ENCODE measurements around the gene ARPC2.

The ARPC2 gene

DNA sequence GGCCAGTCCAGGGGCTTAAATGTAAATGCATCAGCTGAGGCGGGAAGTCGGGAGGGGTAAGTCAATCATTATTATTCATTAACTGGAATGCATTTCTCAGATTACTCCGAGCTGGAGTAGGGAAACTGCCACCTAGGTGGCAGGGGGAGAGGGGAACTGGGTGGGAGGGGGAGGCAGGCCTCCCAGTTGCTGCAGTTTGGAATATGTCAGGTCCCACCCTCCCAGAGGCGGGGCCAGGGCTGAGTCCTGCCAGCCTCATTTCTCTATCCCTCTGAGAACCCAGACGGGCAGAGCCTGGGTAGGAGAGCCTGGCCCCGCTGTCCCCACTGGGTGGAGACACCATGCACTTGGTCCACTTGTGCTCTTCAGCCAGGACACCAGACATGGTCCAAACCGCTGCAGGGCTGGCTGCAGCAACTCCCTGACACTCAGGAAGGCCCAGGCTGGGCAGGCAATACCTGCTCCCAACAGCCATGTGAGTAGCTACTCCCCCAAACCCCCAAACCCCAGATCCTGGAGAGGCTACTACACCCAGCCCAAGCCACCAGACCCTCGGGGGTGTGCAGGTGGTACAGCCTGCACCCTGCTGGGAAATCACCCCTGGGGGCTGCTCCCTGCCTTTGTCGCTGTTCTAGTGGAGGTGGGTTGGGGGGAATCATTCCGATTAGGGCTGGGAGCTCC, 43.9 kb downstream of the ARPC2 start, which contains the start of gene GPBAR1:
Gene GPBAR1, plus strand, starts transcription at position 274 of the 681 bp plus-strand sequence. CDS start 1,710 bp downstream, outside the sequence.
- DNase-seq (ENCODE audit: low spot score) = no peak
- no peak for TF ChIP-seq CTCF (conservative IDR thresholded peaks at IDR 0.05; ENCODE audit: low read depth)
- H3K27ac ChIP-seq = peak within 1 kb of the TSS; percentile 52
- CTCF ChIA-PET = interaction anchor here (0.7 kb wide), 1 partner anchor 9 kb away, joined by 3 read pairs; the partner anchor contains the start of gene AAMP
- POLR2A ChIA-PET (ENCODE audit: low non-redundant PET) = no interaction called here

- peak overlapping the region; percentile 33 for H3K27ac ChIP-seq
- ChIA-PET CTCF (interaction anchor here (0.7 kb wide), 1 partner anchor 8 kb away, joined by 3 read pairs; the partner anchor contains the start of gene AAMP), POLR2A (ENCODE audit: low non-redundant PET) (no interaction called here)
- TF ChIP-seq CTCF (conservative IDR thresholded peaks at IDR 0.05; ENCODE audit: low read depth) = no peak
- no peak for DNase-seq (ENCODE audit: low spot score)
Observed at GRCh38 chr2:218261423-218262236, 44.6 kb downstream of the ARPC2 start.

DNA sequence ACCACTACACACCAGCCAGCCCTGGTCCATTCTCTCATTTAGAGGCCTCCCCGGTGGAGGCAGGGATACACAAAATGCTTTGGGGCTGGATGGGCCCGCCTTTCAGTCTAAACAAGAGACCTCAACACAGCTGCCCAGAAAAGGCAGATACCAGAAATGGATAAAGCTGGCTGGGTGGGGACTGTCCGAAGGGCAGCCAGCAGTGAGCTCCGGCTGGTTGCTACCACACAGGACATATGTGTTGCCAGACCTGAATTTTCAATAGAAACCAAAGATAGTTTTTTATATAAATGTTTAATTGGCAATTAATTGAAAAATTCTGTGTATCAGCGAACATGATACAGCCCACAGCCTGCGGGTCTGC, 45.2 kb downstream of the ARPC2 start:
- ChIA-PET CTCF (no interaction called here), POLR2A (ENCODE audit: low non-redundant PET) (no interaction called here)
- DNase-seq (ENCODE audit: low spot score) = no peak
- TF ChIP-seq CTCF (conservative IDR thresholded peaks at IDR 0.05; ENCODE audit: low read depth) = no peak
- peak overlapping the region; percentile 33 for H3K27ac ChIP-seq

- no peak for TF ChIP-seq CTCF (conservative IDR thresholded peaks at IDR 0.05; ENCODE audit: low read depth)
- ChIA-PET POLR2A (ENCODE audit: low non-redundant PET) (no interaction called here), CTCF (no interaction called here)
- DNase-seq (ENCODE audit: low spot score) = no peak
- H3K27ac ChIP-seq = peak overlapping the region; percentile 33
Observed at GRCh38 chr2:218262631-218263586, 45.9 kb downstream of the ARPC2 start.

DNA sequence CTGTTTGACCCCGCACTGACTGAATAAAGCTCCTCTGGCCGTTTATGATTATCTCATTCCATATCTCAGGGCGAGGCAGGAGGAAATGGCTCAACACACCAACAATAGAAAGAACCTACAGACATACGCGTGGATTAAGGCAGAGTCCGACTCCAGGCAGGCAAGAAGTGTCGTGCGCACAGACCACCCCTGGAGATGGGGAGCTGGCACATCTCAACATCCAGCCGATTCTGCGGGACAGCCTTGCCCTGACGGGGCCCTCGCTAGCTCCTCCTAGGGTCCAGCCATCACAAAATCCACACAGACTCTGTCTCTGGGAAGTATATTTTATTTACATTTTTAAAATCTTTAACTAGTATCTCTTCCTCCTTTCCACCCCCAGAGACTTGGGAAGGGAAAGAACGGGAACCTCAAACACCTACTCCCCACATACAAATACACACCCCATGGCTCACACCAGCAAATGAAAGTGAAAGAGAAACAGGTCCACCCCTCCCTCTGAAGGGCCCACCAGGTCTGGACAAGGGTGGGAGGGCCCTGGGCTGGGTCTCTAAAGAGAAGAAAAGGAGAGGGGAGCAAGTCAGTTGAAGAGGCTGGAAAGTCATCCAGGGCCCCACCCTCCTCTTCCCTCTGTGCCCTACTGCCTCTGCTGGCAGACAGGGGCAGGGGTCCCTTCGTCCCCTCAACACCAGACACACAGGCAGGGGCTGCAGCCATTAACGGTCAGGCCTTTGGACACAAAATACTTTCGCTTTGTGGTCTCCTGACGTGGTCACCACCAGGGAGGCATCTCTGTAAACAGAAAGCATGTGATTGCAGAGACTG, 47.0 kb downstream of the ARPC2 start:
- POLR2A ChIA-PET (ENCODE audit: low non-redundant PET) = no interaction called here
- TF ChIP-seq CTCF (conservative IDR thresholded peaks at IDR 0.05; ENCODE audit: low read depth) = no peak
- peak overlapping the region; percentile 33 for H3K27ac ChIP-seq
- CTCF ChIA-PET = no interaction called here
- no peak for DNase-seq (ENCODE audit: low spot score)

Data from RWPE1 (cell line).